Fibroblast of villous mesenchyme (primary cell): ENCODE data around the gene RETREG1. TPM values are rescaled to one million over a fixed set of nuclear protein-coding genes. Genes with fewer than 3 reads are reported as not detected.

Experiments used
- DNase-seq: peaks from one replicate; pipeline ENCODE4 v3.0.0-alpha.2; 2010; ENCODE audit warnings: low read depth
- H3K4me3 ChIP-seq: 2 replicates; pipeline ENCODE4 v1.5.1; 2011; ENCODE audit warnings: low read depth, mild to moderate bottlenecking, low read length
- CTCF ChIP-seq: IDR thresholded peaks from 2 replicates; pipeline ENCODE4 v1.5.1; 2012; ENCODE audit warnings: low read depth, mild to moderate bottlenecking, low read length; ENCODE audit not compliant: insufficient read depth
- total RNA-seq: library from RNA; depleted of rRNA; stranded (reverse); fragments of >200 nt; gene quantifications from 2 replicates; pipeline ENCODE4 v1.2.3, GENCODE V29; 2012

The RETREG1 gene
- total RNA-seq, 1 donor, result 1.7 TPM

- TF ChIP-seq CTCF, result no peak
- DNase-seq, result no peak
- no peak overlapping the region for H3K4me3 ChIP-seq
Measured at GRCh38 chr5:16595881-16596580, 20.8 kb downstream of the RETREG1 start.

- no peak overlapping the region for H3K4me3 ChIP-seq
- TF ChIP-seq CTCF, result no peak
- DNase-seq, result peak; percentile 30
Measured at GRCh38 chr5:16593628-16594027, 23.2 kb downstream of the RETREG1 start.

- DNase-seq, result peak; percentile 64
- no peak for TF ChIP-seq CTCF
- H3K4me3 ChIP-seq, result no peak overlapping the region
Measured at GRCh38 chr5:16593013-16593412, 23.8 kb downstream of the RETREG1 start.

GRCh38 chr5:16592255-16592654, 24.5 kb downstream of the RETREG1 start:
- no peak overlapping the region for H3K4me3 ChIP-seq
- TF ChIP-seq CTCF, result no peak
- DNase-seq, result no peak

GRCh38 chr5:16590685-16591084, 26.1 kb downstream of the RETREG1 start:
- DNase-seq, result no peak
- no peak for TF ChIP-seq CTCF
- H3K4me3 ChIP-seq, result no peak overlapping the region

- TF ChIP-seq CTCF, result no peak
- H3K4me3 ChIP-seq, result no peak overlapping the region
- no peak for DNase-seq
Measured at GRCh38 chr5:16589658-16590057, 27.1 kb downstream of the RETREG1 start.
